Liver (tissue), 9 donors: Measurements from ENCODE around the gene TANGO6. TPM values are rescaled to one million over a fixed set of nuclear protein-coding genes. Genes with fewer than 3 reads are reported as not detected.

Source experiments
- DNase-seq: peaks from one replicate; pipeline ENCODE4 v3.0.0-alpha.2; 2017; ENCODE audit warnings: low spot score
- H3K27ac ChIP-seq, 2 donors: one replicate each; pipeline ENCODE4 v1.7.0; 2013; ENCODE audit warnings: inconsistent platforms in 2 of 2, low read length in 2 of 2, control low read depth in 1 of 2, low read depth in 1 of 2, mild to moderate bottlenecking in 1 of 2
- H3K27me3 ChIP-seq, 4 donors: one replicate each; pipeline versions ENCODE4 v1.6.1 to v1.7.0; 2013; ENCODE audit warnings: low read length in 3 of 4, inconsistent platforms in 1 of 4, mild to moderate bottlenecking in 1 of 4, moderate library complexity in 1 of 4; ENCODE audit not compliant: control insufficient read depth in 4 of 4, insufficient read depth in 4 of 4
- H3K36me3 ChIP-seq, 4 donors: one replicate each; pipeline versions ENCODE4 v1.6.1 to v1.7.0; 2013; ENCODE audit warnings: low read length in 3 of 4, mild to moderate bottlenecking in 3 of 4, low read depth in 1 of 4, moderate library complexity in 1 of 4; ENCODE audit not compliant: control insufficient read depth in 4 of 4, insufficient read depth in 3 of 4
- H3K4me1 ChIP-seq, 4 donors: one replicate each; pipeline versions ENCODE4 v1.6.1 to v1.7.0; 2013; ENCODE audit warnings: low read length in 3 of 4, mild to moderate bottlenecking in 3 of 4, moderate library complexity in 1 of 4; ENCODE audit not compliant: control insufficient read depth in 4 of 4, insufficient read depth in 4 of 4
- H3K4me3 ChIP-seq, 3 donors: one replicate each; pipeline versions ENCODE4 v1.6.1 to v1.7.0; 2013; ENCODE audit warnings: low read length in 3 of 3, control low read depth in 1 of 3, low read depth in 1 of 3, mild to moderate bottlenecking in 1 of 3
- H3K9ac ChIP-seq, 2 donors: one replicate each; pipeline ENCODE4 v1.7.0; 2013; ENCODE audit warnings: low read length in 2 of 2, mild to moderate bottlenecking in 2 of 2, moderate library complexity in 2 of 2, control low read depth in 1 of 2, low read depth in 1 of 2
- H3K9me3 ChIP-seq, 4 donors: one replicate each; pipeline versions ENCODE4 v1.6.1 to v1.7.0; 2013; ENCODE audit warnings: low read length in 3 of 4; ENCODE audit not compliant: control insufficient read depth in 4 of 4
- CTCF ChIP-seq: fragments of 150-350 bp; IDR thresholded peaks from 2 replicates; pipeline ENCODE4 v1.5.1; 2017; ENCODE audit warnings: improper control_type of control experiment, low read depth, low read length; ENCODE audit not compliant: missing input control
- FOXA1 ChIP-seq: IDR thresholded peaks from 2 replicates; pipeline ENCODE4 v1.6.1; 2016; ENCODE audit warnings: antibody characterized with exemption
- FOXA2 ChIP-seq: IDR thresholded peaks from 2 replicates; pipeline ENCODE4 v1.6.1; 2016; ENCODE audit warnings: antibody characterized with exemption
- GABPA ChIP-seq, 2 donors: IDR thresholded peaks in 1 of 2; conservative IDR thresholded peaks in 1 of 2; 2 replicates each; pipeline ENCODE4 v1.6.1; 2016; ENCODE audit warnings: antibody characterized with exemption in 2 of 2, mild to moderate bottlenecking in 1 of 2, moderate library complexity in 1 of 2
- HNF4A ChIP-seq, 2 donors: conservative IDR thresholded peaks; 2 replicates each; pipeline ENCODE4 v1.6.1; 2016; ENCODE audit warnings: antibody characterized with exemption in 2 of 2, mild to moderate bottlenecking in 2 of 2
- HNF4G ChIP-seq: IDR thresholded peaks from 2 replicates; pipeline ENCODE4 v1.6.1; 2016; ENCODE audit warnings: antibody characterized with exemption
- JUND ChIP-seq, 2 donors: IDR thresholded peaks; 2 replicates each; pipeline ENCODE4 v1.6.1; 2016; ENCODE audit warnings: antibody characterized with exemption in 2 of 2
- MAX ChIP-seq: IDR thresholded peaks from 2 replicates; pipeline ENCODE4 v1.6.1; 2016; ENCODE audit warnings: antibody characterized with exemption
- NR2F2 ChIP-seq: IDR thresholded peaks from 2 replicates; pipeline ENCODE4 v1.6.1; 2016; ENCODE audit warnings: antibody characterized with exemption
- RAD21 ChIP-seq, 2 donors: IDR thresholded peaks; 2 replicates each; pipeline ENCODE4 v1.6.1; 2016; ENCODE audit warnings: antibody characterized with exemption in 2 of 2, mild to moderate bottlenecking in 2 of 2
- REST ChIP-seq: IDR thresholded peaks from 2 replicates; pipeline ENCODE4 v1.6.1; 2016; ENCODE audit warnings: antibody characterized with exemption, mild to moderate bottlenecking
- RXRA ChIP-seq, 2 donors: IDR thresholded peaks; 2 replicates each; pipeline ENCODE4 v1.6.1; 2017 to 2018; ENCODE audit warnings: antibody characterized with exemption in 2 of 2, mild to moderate bottlenecking in 1 of 2
- SP1 ChIP-seq: IDR thresholded peaks from 2 replicates; pipeline ENCODE4 v1.6.1; 2018; ENCODE audit warnings: antibody characterized with exemption, mild to moderate bottlenecking
- TAF1 ChIP-seq: conservative IDR thresholded peaks from 2 replicates; pipeline ENCODE4 v1.6.1; 2016; ENCODE audit warnings: antibody characterized with exemption, mild to moderate bottlenecking
- YY1 ChIP-seq: IDR thresholded peaks from 2 replicates; pipeline ENCODE4 v1.6.1; 2016; ENCODE audit warnings: antibody characterized with exemption, mild to moderate bottlenecking
- ZBTB33 ChIP-seq: IDR thresholded peaks from 2 replicates; pipeline ENCODE4 v1.6.1; 2016; ENCODE audit warnings: antibody characterized with exemption
- WGBS: extraction: QIAGEN DNeasy Blood & Tissue Kit; methylation state at CpG from one replicate; pipeline ENCODE4 v1.1.7; 2013; 5-methylcytosine and 5-hydroxymethylcytosine counted together
- polyA plus RNA-seq, 2 donors: library from polyadenylated mRNA; stranded (reverse) in 1 of 2; unstranded in 1 of 2; fragments of 200-250 nt in 1 of 2; fragments of >200 nt in 1 of 2; fragmentation: Nextera tagmentation in 1 of 2; extraction: Ambion mirVana in 1 of 2; gene quantifications; one replicate each; pipeline versions ENCODE4 v1.2.1 to v1.2.3, GENCODE V29; 2013 to 2015
- total RNA-seq, 2 donors: library from RNA; depleted of rRNA; stranded (reverse); fragments of >200 nt; gene quantifications; one replicate each; pipeline ENCODE4 v1.2.3, GENCODE V29; 2014
- donor health status: healthy.
- donor health status: healthy.
- donor health status: healthy.
- donor health status: healthy.
- donor health status: healthy.

TANGO6 gene
- 10 to 100 TPM; 11.3 to 40.6 TPM for total RNA-seq
- 1 to 10 TPM; 6.8 to 9.6 TPM for polyA plus RNA-seq

- TF ChIP-seq ZBTB33 = no peak
- TF ChIP-seq RAD21 (IDR thresholded peaks at IDR 0.05) = peak; percentile 1 to 39
- TF ChIP-seq HNF4A (conservative IDR thresholded peaks at IDR 0.05) = no peak
- no peak for TF ChIP-seq FOXA1
- TF ChIP-seq FOXA2 = no peak
- no peak for TF ChIP-seq REST
- TF ChIP-seq HNF4G = no peak
- no peak for TF ChIP-seq JUND (IDR thresholded peaks at IDR 0.05)
- peak; percentile 16 for TF ChIP-seq MAX
- TF ChIP-seq TAF1 = peak; percentile 80
- TF ChIP-seq SP1 = peak; percentile 14
- TF ChIP-seq GABPA (IDR thresholded peaks at IDR 0.05 in 1 of 2, conservative IDR thresholded peaks at IDR 0.05 in 1 of 2) = no peak
- peak; percentile 100 for TF ChIP-seq YY1
- TF ChIP-seq RXRA (IDR thresholded peaks at IDR 0.05) = no peak
- Histone ChIP-seq H3K27me3 (no peaks in the 10 kb centered on the region), H3K9me3 (no peaks in the 10 kb centered on the region), H3K4me1 (peaks cover 2 to 16% (median 10%) of the 10 kb centered on the region in 4 donors), H3K36me3 (no peaks in the 10 kb centered on the region), H3K4me3 (peak within 1 kb of the TSS; percentile 89 to 98 (median 95)), H3K9ac (peak within 1 kb of the TSS; percentile 88 to 97), H3K27ac (peak within 1 kb of the TSS; percentile 92 to 94)
- peak; percentile 90 for DNase-seq
- WGBS = under 1% methylated on average over 55 of the region's 55 CpGs
Measured at GRCh38 chr16:68843482-68844210, at the start of gene TANGO6. TSS of gene TANGO6 (plus strand) at chr16:68843531. CDS start at chr16:68843618, 87 bp downstream.

- Histone ChIP-seq H3K9ac (no peak overlapping the region), H3K27ac (no peak overlapping the region)
Measured at GRCh38 chr16:68798398-68798797, 44.9 kb upstream of the TANGO6 start.

More at GRCh38 chr16:68798398-68798797, 44.9 kb upstream of the TANGO6 start:
- 95% methylated on average over 2 of the region's 2 CpGs for WGBS
- TF ChIP-seq TAF1 (no peak), HNF4G (no peak), ZBTB33 (no peak), YY1 (no peak), JUND (IDR thresholded peaks at IDR 0.05) (no peak), MAX (no peak), HNF4A (conservative IDR thresholded peaks at IDR 0.05) (no peak), REST (no peak), NR2F2 (no peak), CTCF (no peak), FOXA1 (no peak)
- peaks cover 0 to 11% (median 9%) of the 10 kb centered on the region in 4 donors for H3K36me3 ChIP-seq
- no peaks in the 10 kb centered on the region for H3K9me3 ChIP-seq
- no peak for DNase-seq
- H3K27me3 ChIP-seq = no peaks in the 10 kb centered on the region
- no peak overlapping the region for H3K4me3 ChIP-seq
- H3K4me1 ChIP-seq = peaks cover 4 to 9% (median 5%) of the 10 kb centered on the region in 4 donors
